ENCODE measurements around the gene TRIM63. TPM values are rescaled to one million over a fixed set of nuclear protein-coding genes. Genes with fewer than 3 reads are reported as not detected.

TRIM63 gene
- total and polyA plus RNA-seq, 7 donors, result 74.2 to 2,937 (median 541) TPM

- Histone ChIP-seq H3K27me3 (ENCODE audit: insufficient read depth in 3 of 3, low read length in 2 of 3) (no peaks in the 10 kb centered on the region), H3K4me1 (peaks cover 70% of the 10 kb centered on the region), H3K36me3 (ENCODE audit: insufficient read depth in 1 of 2, low read depth in 1 of 2) (no peaks in the 10 kb centered on the region), H3K9me3 (no peaks in the 10 kb centered on the region), H3K27ac (peak overlapping the region; percentile 91), H3K4me3 (no peak overlapping the region)
- intact Hi-C loops (cut with DNase I), result no loop called here
- DNase-seq, result peak; percentile 34 to 77
- ATAC-seq, result peak; percentile 84 to 89 (median 88)
- TF ChIP-seq CTCF (IDR thresholded peaks at IDR 0.05), result no peak
- WGBS, 3 donors, result 13 to 18% (median 14%) methylated on average over 5 of the region's 5 CpGs
Measured at GRCh38 chr1:26083208-26083607, 15.8 kb upstream of the TRIM63 start.

- intact Hi-C loops (cut with DNase I), result no loop called here
- H3K36me3 ChIP-seq (ENCODE audit: insufficient read depth in 1 of 2, low read depth in 1 of 2), result no peaks in the 10 kb centered on the region
- WGBS, 3 donors, result 58 to 88% (median 64%) methylated on average over 3 of the region's 3 CpGs
- no peaks in the 10 kb centered on the region for H3K9me3 ChIP-seq
- DNase-seq (no peak), ATAC-seq (no peak)
- peak overlapping the region; percentile 91 for H3K27ac ChIP-seq
- no peaks in the 10 kb centered on the region for H3K27me3 ChIP-seq (ENCODE audit: insufficient read depth in 3 of 3, low read length in 2 of 3)
- no peak overlapping the region for H3K4me3 ChIP-seq
- peaks cover 70% of the 10 kb centered on the region for H3K4me1 ChIP-seq
- TF ChIP-seq CTCF (IDR thresholded peaks at IDR 0.05), result no peak
Measured at GRCh38 chr1:26082020-26082350, 14.6 kb upstream of the TRIM63 start.

- Histone ChIP-seq H3K4me1 (peaks cover 69% of the 10 kb centered on the region), H3K36me3 (ENCODE audit: insufficient read depth in 1 of 2, low read depth in 1 of 2) (no peaks in the 10 kb centered on the region), H3K27ac (peak overlapping the region; percentile 91), H3K4me3 (no peak overlapping the region), H3K9me3 (no peaks in the 10 kb centered on the region), H3K27me3 (ENCODE audit: insufficient read depth in 3 of 3, low read length in 2 of 3) (no peaks in the 10 kb centered on the region)
- intact Hi-C loops (cut with DNase I), result no loop called here
- no peak for TF ChIP-seq CTCF (IDR thresholded peaks at IDR 0.05)
- peak; percentile 52 to 72 (median 68) for ATAC-seq
- 30 to 50% (median 32%) methylated on average over 8 of the region's 8 CpGs for WGBS, 3 donors
- peak; percentile 73 to 88 for DNase-seq
Measured at GRCh38 chr1:26081267-26082019, 14.0 kb upstream of the TRIM63 start.

GRCh38 chr1:26079960-26080814 lies 12.8 kb upstream of the TRIM63 start:
- intact Hi-C loops (cut with DNase I), result no loop called here
- peaks cover 71% of the 10 kb centered on the region for H3K4me1 ChIP-seq

More at GRCh38 chr1:26079960-26080814, 12.8 kb upstream of the TRIM63 start:
- no peak for TF ChIP-seq CTCF (IDR thresholded peaks at IDR 0.05)
- Histone ChIP-seq H3K4me3 (no peak overlapping the region), H3K9me3 (no peaks in the 10 kb centered on the region), H3K27ac (peak overlapping the region; percentile 91), H3K27me3 (ENCODE audit: insufficient read depth in 3 of 3, low read length in 2 of 3) (no peaks in the 10 kb centered on the region), H3K36me3 (ENCODE audit: insufficient read depth in 1 of 2, low read depth in 1 of 2) (no peaks in the 10 kb centered on the region)
- DNase-seq, result no peak
- WGBS, 3 donors, result 43 to 56% (median 46%) methylated on average over 9 of the region's 9 CpGs
- no peak for ATAC-seq

Measured in psoas muscle (tissue), 8 donors.